Coronary artery (tissue), 2 donors: ENCODE data around the gene TEDC1.

Experiments used
- DNase-seq: peaks from one replicate; pipeline ENCODE4 v3.0.0-alpha.2; 2017; ENCODE audit warnings: low spot score
- H3K27ac ChIP-seq, 2 donors: fragments of 200-600 bp; sonication (generic); one replicate each; pipeline ENCODE4 v1.5.1; 2016 to 2019
- H3K4me3 ChIP-seq: fragments of 200-600 bp; sonication (generic); 2 replicates; pipeline ENCODE4 v1.5.1; 2016; ENCODE audit warnings: mild to moderate bottlenecking, moderate library complexity
- TF ChIP-seq, protein P1 (sequence below): fragments of 200-600 bp; sonication (generic); IDR thresholded peaks from one replicate; pipeline ENCODE4 v1.5.1; 2019; ENCODE audit warnings: antibody characterized with exemption

The TEDC1 gene

DNA sequence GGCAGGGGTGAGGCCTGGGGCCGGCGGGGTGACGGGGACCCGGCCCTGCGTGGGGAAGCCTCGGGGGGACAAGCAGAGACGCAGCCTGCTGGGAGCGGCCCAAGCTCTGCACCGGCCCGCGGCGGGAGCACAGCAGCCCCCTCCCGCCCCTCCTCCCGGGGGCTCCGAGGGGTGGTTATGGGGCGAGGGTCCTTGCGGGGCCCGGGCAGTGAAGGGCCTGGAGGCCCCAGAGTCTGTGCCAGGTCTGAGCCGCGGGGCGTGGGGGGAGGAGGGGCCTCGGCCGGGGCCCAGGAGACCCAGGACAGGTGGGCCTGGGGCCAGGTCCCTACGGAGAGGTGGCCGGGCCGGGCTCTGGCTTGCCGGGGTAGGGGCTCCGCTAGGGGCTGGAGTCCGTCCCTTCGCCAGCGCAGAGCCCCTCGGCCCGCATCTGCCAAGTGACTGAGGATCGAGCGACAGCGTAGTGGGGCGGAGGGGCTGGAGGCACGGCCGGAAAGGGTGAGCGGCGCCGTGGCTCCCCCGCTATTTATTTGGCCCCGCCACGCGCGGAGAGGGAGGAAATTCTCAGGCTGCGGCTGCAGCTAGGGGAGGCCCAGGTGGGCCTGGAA lies 35.8 kb downstream of the TEDC1 start:
- TF ChIP-seq, protein P1, sequence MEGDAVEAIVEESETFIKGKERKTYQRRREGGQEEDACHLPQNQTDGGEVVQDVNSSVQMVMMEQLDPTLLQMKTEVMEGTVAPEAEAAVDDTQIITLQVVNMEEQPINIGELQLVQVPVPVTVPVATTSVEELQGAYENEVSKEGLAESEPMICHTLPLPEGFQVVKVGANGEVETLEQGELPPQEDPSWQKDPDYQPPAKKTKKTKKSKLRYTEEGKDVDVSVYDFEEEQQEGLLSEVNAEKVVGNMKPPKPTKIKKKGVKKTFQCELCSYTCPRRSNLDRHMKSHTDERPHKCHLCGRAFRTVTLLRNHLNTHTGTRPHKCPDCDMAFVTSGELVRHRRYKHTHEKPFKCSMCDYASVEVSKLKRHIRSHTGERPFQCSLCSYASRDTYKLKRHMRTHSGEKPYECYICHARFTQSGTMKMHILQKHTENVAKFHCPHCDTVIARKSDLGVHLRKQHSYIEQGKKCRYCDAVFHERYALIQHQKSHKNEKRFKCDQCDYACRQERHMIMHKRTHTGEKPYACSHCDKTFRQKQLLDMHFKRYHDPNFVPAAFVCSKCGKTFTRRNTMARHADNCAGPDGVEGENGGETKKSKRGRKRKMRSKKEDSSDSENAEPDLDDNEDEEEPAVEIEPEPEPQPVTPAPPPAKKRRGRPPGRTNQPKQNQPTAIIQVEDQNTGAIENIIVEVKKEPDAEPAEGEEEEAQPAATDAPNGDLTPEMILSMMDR, result no peak
- Histone ChIP-seq H3K4me3 (peak overlapping the region; percentile 96), H3K27ac (peak overlapping the region in 1 of 2 donors; percentile 69)
- peak; percentile 71 for DNase-seq

DNA sequence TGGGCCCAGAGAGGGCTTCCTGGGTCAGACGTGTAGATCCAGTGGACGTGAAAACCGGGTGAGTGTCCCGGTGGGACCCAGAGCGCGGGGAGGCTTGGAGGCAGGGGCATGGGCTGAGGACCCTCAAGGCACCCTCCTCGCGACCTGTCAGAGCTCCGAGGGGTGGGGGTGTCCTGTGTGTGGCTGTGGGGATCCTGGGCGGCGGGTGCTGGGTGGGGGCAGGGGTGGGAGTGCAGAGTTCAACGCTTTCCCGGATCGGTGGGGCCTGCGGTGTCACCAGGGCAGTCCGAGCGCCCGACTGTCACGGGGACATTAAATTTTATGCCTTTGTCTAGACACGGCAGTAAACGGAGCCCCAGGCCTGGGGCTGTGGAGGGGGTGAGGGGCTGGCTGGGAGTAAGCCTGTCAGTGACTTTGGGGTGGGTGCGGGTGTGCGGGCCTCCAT lies 36.4 kb downstream of the TEDC1 start:
- TF ChIP-seq, protein P1, result no peak
- H3K27ac ChIP-seq, result peak overlapping the region in 1 of 2 donors; percentile 34
- peak; percentile 70 for DNase-seq
- peak overlapping the region; percentile 96 for H3K4me3 ChIP-seq

DNA sequence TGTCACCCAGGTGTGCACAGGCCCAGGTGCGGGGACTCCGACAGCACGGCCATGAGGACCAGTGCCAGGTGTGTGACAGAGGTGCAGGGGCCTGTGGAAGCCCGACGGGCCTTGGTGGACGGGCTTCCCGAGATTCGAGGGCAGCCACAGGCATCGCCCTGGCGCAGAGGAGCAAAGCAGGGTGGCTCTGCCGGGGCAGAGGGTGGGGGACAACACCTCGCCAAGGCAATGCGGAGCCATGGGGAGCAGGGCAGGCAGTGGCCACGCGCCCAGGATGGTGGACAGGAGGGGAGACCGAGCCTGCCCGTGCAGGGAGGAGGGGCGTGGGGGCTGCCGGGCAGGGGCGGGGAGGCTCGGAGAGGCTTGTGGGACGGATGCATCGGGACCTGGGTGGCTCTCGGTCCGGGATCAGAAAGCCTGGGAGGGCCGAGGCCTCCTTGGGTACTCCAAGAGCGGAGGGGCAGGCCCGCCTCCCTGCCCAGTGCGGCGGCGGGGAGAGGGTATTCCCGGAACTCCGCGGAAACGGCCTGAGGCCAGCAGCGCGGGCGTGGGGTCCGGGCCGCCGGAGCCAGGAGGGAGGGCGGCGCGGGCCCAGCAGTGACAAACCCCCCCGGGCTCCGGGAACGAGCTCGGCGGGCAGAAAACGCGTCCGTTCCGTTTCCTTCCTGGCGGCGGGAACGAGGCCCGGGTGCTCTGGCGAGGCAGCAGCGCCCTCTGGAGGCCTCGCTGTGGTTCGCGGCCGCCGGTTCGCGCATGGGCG lies 37.0 kb downstream of the TEDC1 start:
- TF ChIP-seq, protein P1, result peak; percentile 86
- Histone ChIP-seq H3K27ac (peak overlapping the region in 1 of 2 donors; percentile 68), H3K4me3 (peak overlapping the region; percentile 96)
- DNase-seq, result no peak

DNA sequence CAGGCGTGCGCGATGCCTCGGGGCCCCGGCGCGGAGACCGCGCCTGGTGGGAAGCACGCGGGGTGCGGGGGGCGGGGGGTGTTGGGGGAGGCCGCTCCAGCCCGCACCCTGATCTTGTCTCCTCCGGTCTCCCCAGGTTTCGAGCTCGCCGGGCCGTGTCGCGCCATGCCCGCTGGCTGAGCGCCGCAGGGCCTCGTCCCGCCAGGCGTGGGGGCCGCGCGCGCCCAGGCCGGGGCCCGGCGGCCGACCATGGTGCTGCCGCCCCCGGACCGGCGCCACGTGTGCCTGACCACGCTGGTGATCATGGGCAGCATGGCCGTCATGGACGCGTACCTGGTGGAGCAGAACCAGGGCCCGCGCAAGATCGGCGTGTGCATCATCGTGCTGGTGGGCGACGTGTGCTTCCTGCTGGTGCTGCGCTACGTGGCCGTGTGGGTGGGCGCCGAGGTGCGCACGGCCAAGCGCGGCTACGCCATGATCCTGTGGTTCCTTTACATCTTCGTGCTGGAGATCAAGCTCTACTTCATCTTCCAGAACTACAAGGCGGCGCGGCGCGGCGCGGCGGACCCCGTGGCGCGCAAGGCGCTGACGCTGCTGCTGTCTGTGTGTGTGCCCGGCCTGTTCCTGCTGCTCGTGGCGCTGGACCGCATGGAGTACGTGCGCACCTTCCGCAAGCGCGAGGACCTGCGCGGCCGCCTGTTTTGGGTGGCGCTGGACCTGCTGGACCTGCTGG lies 37.7 kb downstream of the TEDC1 start:
- TF ChIP-seq, protein P1, result peak; percentile 9
- H3K27ac ChIP-seq, result no peak overlapping the region

DNA sequence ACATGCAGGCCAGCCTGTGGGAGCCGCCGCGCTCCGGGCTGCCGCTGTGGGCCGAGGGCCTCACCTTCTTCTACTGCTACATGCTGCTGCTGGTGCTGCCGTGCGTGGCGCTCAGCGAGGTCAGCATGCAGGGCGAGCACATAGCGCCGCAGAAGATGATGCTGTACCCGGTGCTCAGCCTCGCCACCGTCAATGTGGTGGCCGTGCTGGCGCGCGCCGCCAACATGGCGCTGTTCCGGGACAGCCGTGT lies 38.2 kb downstream of the TEDC1 start:
- Histone ChIP-seq H3K4me3 (peak overlapping the region; percentile 96), H3K27ac (no peak overlapping the region)
- TF ChIP-seq, protein P1, result no peak
- DNase-seq, result no peak

More for the DNA sequence above, 37.7 kb downstream of the TEDC1 start:
- H3K4me3 ChIP-seq, result peak overlapping the region; percentile 96
- DNase-seq, result no peak

DNA sequence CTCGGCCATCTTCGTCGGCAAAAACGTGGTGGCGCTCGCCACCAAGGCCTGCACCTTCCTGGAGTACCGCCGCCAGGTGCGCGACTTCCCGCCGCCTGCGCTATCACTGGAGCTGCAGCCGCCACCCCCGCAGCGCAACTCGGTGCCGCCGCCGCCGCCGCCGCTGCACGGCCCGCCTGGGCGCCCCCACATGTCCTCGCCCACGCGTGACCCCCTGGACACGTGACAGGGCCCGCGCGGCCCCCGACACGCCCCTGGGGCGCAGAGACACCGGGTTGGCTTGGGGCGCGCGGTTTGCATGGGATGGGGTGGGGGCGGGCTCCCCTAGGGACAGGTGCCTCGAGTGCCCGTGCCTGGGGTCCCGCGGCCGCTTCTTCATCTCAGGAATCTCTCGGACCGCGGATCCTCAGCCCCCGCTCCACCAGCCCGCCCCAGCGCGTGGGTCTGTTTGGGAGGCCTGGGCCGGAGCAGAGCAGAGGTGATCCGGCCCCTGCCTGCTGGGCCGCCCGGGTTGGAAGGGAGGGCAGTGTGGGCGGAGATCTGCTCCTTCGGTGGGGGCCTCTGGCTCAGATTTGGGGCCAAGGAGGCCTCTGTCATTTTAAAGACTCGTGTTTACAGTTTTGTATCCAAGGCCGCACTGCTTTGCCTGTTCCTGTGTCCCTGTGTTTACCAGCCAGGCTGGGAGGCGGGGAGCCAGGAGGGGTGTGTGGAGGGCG lies 38.7 kb downstream of the TEDC1 start:
- no peak for DNase-seq
- peak overlapping the region; percentile 96 for H3K4me3 ChIP-seq
- no peak overlapping the region for H3K27ac ChIP-seq
- TF ChIP-seq, protein P1, result no peak
